Suprapubic skin (tissue), 4 donors: ENCODE results near the gene COG3.

Source experiments
- EP300 ChIP-seq: sonication (generic); formaldehyde crosslinking; IDR thresholded peaks from one replicate; pipeline ENCODE4 v1.6.1; 2017; ENCODE audit warnings: antibody characterized with exemption
- POLR2A ChIP-seq, 2 donors: fragments of 450-650 bp; IDR thresholded peaks; one replicate each; pipeline ENCODE4 v1.6.1; 2017; ENCODE audit warnings: antibody characterized with exemption in 2 of 2, mild to moderate bottlenecking in 2 of 2, moderate library complexity in 2 of 2
- POLR2AphosphoS5 ChIP-seq, 3 donors: sonication (generic); formaldehyde crosslinking; IDR thresholded peaks; one replicate each; pipeline ENCODE4 v1.6.1; 2017; ENCODE audit warnings: antibody characterized with exemption in 3 of 3
- TF ChIP-seq, protein P1 (sequence below), 2 donors: fragments of 200-600 bp in 1 of 2; fragments of 450-650 bp in 1 of 2; sonication (generic) in 1 of 2; IDR thresholded peaks; one replicate each; pipeline ENCODE4 v1.5.1; 2016 to 2019; ENCODE audit warnings: antibody characterized with exemption in 2 of 2, mild to moderate bottlenecking in 1 of 2, moderate library complexity in 1 of 2

DNA sequence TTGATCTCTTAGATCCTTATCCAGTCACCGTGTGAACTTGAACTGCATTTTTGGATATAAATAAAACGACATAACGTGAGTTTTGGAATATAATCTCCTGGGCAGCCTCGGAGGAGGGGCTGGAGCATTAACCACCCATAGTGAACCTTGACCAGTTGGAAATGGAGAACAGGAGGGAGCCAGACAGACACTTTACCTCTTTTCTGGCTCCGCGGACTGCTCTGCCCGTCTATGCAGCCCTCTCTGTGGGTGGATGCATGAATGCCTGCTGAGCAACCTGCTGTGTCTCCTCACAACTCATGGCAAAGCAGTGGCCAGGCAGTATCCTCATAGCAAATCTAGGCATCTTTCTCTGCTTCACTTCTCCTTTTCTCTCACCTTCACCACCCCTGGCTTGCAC is 10.5 kb upstream of the COG3 start:
- no peak for TF ChIP-seq POLR2A (IDR thresholded peaks at IDR 0.05)
- TF ChIP-seq, protein P1, sequence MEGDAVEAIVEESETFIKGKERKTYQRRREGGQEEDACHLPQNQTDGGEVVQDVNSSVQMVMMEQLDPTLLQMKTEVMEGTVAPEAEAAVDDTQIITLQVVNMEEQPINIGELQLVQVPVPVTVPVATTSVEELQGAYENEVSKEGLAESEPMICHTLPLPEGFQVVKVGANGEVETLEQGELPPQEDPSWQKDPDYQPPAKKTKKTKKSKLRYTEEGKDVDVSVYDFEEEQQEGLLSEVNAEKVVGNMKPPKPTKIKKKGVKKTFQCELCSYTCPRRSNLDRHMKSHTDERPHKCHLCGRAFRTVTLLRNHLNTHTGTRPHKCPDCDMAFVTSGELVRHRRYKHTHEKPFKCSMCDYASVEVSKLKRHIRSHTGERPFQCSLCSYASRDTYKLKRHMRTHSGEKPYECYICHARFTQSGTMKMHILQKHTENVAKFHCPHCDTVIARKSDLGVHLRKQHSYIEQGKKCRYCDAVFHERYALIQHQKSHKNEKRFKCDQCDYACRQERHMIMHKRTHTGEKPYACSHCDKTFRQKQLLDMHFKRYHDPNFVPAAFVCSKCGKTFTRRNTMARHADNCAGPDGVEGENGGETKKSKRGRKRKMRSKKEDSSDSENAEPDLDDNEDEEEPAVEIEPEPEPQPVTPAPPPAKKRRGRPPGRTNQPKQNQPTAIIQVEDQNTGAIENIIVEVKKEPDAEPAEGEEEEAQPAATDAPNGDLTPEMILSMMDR (IDR thresholded peaks at IDR 0.05) = no peak
- TF ChIP-seq EP300 = no peak
- TF ChIP-seq POLR2AphosphoS5 (IDR thresholded peaks at IDR 0.05) = no peak
